Measurements from ENCODE around the gene TBC1D24.

DNA sequence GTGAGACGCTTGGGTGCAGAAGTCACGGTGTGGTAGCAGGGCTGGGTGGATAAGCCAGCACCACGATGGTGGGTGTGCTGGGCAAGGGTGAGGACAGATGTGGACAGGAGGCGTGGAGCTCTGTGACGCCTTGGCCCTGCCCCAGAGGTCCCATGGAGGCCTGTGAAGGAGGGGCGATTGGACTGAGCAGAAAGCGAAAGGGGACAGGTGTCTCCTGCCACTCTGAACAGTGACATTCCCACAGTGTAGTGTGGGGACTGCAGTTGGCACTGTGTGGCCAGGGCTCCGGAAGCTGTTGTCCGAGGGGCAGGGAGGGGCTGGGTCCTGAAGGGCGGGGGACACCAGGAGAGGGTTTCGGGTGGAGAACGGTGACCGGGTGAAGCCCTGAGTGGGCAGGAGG, 7.3 kb downstream of the TBC1D24 start:
- TF ChIP-seq, protein P1, sequence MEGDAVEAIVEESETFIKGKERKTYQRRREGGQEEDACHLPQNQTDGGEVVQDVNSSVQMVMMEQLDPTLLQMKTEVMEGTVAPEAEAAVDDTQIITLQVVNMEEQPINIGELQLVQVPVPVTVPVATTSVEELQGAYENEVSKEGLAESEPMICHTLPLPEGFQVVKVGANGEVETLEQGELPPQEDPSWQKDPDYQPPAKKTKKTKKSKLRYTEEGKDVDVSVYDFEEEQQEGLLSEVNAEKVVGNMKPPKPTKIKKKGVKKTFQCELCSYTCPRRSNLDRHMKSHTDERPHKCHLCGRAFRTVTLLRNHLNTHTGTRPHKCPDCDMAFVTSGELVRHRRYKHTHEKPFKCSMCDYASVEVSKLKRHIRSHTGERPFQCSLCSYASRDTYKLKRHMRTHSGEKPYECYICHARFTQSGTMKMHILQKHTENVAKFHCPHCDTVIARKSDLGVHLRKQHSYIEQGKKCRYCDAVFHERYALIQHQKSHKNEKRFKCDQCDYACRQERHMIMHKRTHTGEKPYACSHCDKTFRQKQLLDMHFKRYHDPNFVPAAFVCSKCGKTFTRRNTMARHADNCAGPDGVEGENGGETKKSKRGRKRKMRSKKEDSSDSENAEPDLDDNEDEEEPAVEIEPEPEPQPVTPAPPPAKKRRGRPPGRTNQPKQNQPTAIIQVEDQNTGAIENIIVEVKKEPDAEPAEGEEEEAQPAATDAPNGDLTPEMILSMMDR (IDR thresholded peaks at IDR 0.05) = no peak
- TF ChIP-seq POLR2A (IDR thresholded peaks at IDR 0.05) = no peak
